A549 (cell line): Measurements from ENCODE around the gene ADARB1. TPM values are rescaled to one million over a fixed set of nuclear protein-coding genes. Genes with fewer than 3 reads are reported as not detected.

ENCODE experiments used
- ATAC-seq, 2 experiments: fragments of 200-7000 bp in 1 of 2; fragments of >200 bp in 1 of 2; cut with Nextera tagmentation in 1 of 2; cut with Tn5 transposase in 1 of 2; 3 replicates each; pipeline versions ENCODE4 v1.8.0 to v1.9.1; 2018 to 2020; ENCODE audit warnings: mild to moderate bottlenecking in 1 of 2, moderate library complexity in 1 of 2
- CTCF ChIA-PET: fragments of 300-600 bp; sonication (Branson Sonifier 250); formaldehyde crosslinking; extraction: SDS; loops from one replicate; lab custom pipeline; 2021; ENCODE audit warnings: antibody characterized with exemption, inconsistent platforms; lab: Yijun Ruan, JAX
- POLR2A ChIA-PET: fragments of 350-600 bp; formaldehyde crosslinking; extraction: SDS; loops from one replicate; lab custom pipeline; 2021; ENCODE audit warnings: antibody characterized with exemption, inconsistent platforms; lab: Yijun Ruan, JAX
- DNase-seq, 2 experiments: peaks; one replicate each; pipeline versions ENCODE4 v3.0.0 to v3.0.0-alpha.2; 2011 to 2016; ENCODE audit warnings: low read depth in 1 of 2, low spot score in 1 of 2
- FAIRE-seq: peaks from 2 replicates; lab custom pipeline; 2011; peaks lifted over from hg19 to GRCh38; lab: Jason Lieb, UNC
- H3K27ac ChIP-seq, 2 experiments: fragments of >200 bp; sonication (Bioruptor Twin); formaldehyde crosslinking; 3 replicates each; pipeline ENCODE4 v1.5.1; 2016 to 2017
- H3K4me1 ChIP-seq: fragments of >200 bp; sonication (Bioruptor Twin); formaldehyde crosslinking; 3 replicates; pipeline ENCODE4 v1.6.1; 2016
- H3K4me2 ChIP-seq: fragments of >200 bp; sonication (Bioruptor Twin); formaldehyde crosslinking; 3 replicates; pipeline ENCODE4 v1.6.1; 2016
- H3K4me3 ChIP-seq: fragments of >200 bp; sonication (Bioruptor Twin); formaldehyde crosslinking; 3 replicates; pipeline ENCODE4 v1.5.1; 2016
- H3K9me3 ChIP-seq: fragments of >200 bp; sonication (Bioruptor Twin); formaldehyde crosslinking; 3 replicates; pipeline ENCODE4 v1.6.1; 2016
- CEBPB ChIP-seq, 2 experiments: fragments of >200 bp in 1 of 2; sonication (Bioruptor Twin) in 1 of 2; formaldehyde crosslinking in 1 of 2; IDR thresholded peaks; 2 replicates each; pipeline ENCODE4 v1.6.1; 2012 to 2016
- GATA3 ChIP-seq: IDR thresholded peaks from 2 replicates; pipeline ENCODE4 v1.6.1; 2012; ENCODE audit warnings: borderline replicate concordance
- HOXB5 ChIP-seq: fragments of 250-450 bp; sonication (Bioruptor Pico); IDR thresholded peaks from 2 replicates; pipeline ENCODE4 v1.5.0; 2020; ENCODE audit warnings: mild to moderate bottlenecking, moderate library complexity
- NPAS2 ChIP-seq: fragments of 250-450 bp; sonication (Bioruptor Pico); IDR thresholded peaks from 2 replicates; pipeline ENCODE4 v1.8.0; 2022; ENCODE audit warnings: mild to moderate bottlenecking, moderate library complexity, borderline replicate concordance
- NR3C1 ChIP-seq: fragments of >200 bp; sonication (Bioruptor Twin); formaldehyde crosslinking; IDR thresholded peaks from 3 replicates; pipeline ENCODE4 v1.6.1; 2017
- PHF8 ChIP-seq: fragments of 200-600 bp; sonication (generic); IDR thresholded peaks from 2 replicates; pipeline ENCODE4 v1.6.1; 2016; ENCODE audit warnings: low read depth, mild to moderate bottlenecking, antibody characterized with exemption, moderate library complexity, borderline replicate concordance
- POLR2AphosphoS2 ChIP-seq: conservative IDR thresholded peaks from 2 replicates; pipeline ENCODE4 v1.6.1; 2012; ENCODE audit warnings: low read length, improper control_type of control experiment, inconsistent platforms
- RCOR1 ChIP-seq: fragments of 150-350 bp; IDR thresholded peaks from 2 replicates; pipeline ENCODE4 v1.6.1; 2014; ENCODE audit warnings: antibody characterized with exemption, low read length, low read depth
- RFX5 ChIP-seq: fragments of 450-650 bp; IDR thresholded peaks from 2 replicates; pipeline ENCODE4 v1.7.1; 2014; ENCODE audit warnings: antibody characterized with exemption, mild to moderate bottlenecking, moderate library complexity
- TFCP2L1 ChIP-seq: fragments of 250-450 bp; sonication (Bioruptor Pico); IDR thresholded peaks from 2 replicates; pipeline ENCODE4 v1.5.0; 2021; ENCODE audit warnings: mild to moderate bottlenecking
- WGBS: methylation state at CpG from one replicate; pipeline ENCODE4 v1.1.6; 2017; ENCODE audit errors: missing lambda C conversion rate; 5-methylcytosine and 5-hydroxymethylcytosine counted together
- polyA plus RNA-seq, 4 experiments: library from polyadenylated mRNA; depleted of rRNA in 3 of 4; stranded (reverse); fragments of >200 nt; fragmentation: RNase III in 1 of 4; extraction: RNeasy Plus Mini Kit Qiagen cat#74134 plus additional on column Dnase treatment in 1 of 4; gene quantifications; 2 replicates in 3 of 4; 3 replicates in 1 of 4; pipeline ENCODE4 v1.2.3, GENCODE V29; 2011 to 2017
- TF ChIP-seq, protein P1 (sequence below): fragments of 200-600 bp; sonication (generic); IDR thresholded peaks from 2 replicates; pipeline ENCODE4 v1.6.1; 2016; ENCODE audit warnings: antibody characterized with exemption, mild to moderate bottlenecking, moderate library complexity
- TF ChIP-seq, protein P2 (sequence below): IDR thresholded peaks from 2 replicates; pipeline ENCODE4 v1.6.1; 2012
- TF ChIP-seq, protein P3 (sequence below): IDR thresholded peaks from 2 replicates; pipeline ENCODE4 v1.6.1; 2012
- TF ChIP-seq, protein P4 (sequence below): fragments of 450-650 bp; IDR thresholded peaks from 2 replicates; pipeline ENCODE4 v1.6.1; 2014; ENCODE audit warnings: antibody characterized with exemption

Gene ADARB1
- polyA plus RNA-seq, 2 of the 4 experiments (the other 2 are of a cell fraction) = 3.2 to 5.7 TPM

DNA sequence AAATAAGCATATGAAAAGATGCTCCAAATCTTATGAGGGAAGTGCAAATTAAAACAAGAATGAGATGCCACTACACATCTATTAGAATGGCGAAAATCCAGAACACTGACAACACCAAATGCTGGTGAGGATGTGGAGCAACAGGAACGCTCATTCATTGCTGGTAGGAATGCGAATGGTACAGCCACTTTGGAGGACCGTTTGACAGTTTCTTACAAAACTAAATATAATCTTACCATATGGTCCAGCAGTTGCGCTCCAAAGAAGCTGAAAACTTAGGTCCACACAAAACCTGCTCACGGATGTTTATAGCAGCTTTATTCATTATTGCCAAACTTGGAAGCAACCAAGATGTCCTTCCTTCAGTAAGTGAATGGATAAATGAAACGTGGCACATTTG is 163.0 kb downstream of the ADARB1 start (continued):
- TF ChIP-seq, protein P1, sequence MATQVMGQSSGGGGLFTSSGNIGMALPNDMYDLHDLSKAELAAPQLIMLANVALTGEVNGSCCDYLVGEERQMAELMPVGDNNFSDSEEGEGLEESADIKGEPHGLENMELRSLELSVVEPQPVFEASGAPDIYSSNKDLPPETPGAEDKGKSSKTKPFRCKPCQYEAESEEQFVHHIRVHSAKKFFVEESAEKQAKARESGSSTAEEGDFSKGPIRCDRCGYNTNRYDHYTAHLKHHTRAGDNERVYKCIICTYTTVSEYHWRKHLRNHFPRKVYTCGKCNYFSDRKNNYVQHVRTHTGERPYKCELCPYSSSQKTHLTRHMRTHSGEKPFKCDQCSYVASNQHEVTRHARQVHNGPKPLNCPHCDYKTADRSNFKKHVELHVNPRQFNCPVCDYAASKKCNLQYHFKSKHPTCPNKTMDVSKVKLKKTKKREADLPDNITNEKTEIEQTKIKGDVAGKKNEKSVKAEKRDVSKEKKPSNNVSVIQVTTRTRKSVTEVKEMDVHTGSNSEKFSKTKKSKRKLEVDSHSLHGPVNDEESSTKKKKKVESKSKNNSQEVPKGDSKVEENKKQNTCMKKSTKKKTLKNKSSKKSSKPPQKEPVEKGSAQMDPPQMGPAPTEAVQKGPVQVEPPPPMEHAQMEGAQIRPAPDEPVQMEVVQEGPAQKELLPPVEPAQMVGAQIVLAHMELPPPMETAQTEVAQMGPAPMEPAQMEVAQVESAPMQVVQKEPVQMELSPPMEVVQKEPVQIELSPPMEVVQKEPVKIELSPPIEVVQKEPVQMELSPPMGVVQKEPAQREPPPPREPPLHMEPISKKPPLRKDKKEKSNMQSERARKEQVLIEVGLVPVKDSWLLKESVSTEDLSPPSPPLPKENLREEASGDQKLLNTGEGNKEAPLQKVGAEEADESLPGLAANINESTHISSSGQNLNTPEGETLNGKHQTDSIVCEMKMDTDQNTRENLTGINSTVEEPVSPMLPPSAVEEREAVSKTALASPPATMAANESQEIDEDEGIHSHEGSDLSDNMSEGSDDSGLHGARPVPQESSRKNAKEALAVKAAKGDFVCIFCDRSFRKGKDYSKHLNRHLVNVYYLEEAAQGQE = no peak
- no peak for TF ChIP-seq HOXB5 (CRISPR knock-in tag)

DNA sequence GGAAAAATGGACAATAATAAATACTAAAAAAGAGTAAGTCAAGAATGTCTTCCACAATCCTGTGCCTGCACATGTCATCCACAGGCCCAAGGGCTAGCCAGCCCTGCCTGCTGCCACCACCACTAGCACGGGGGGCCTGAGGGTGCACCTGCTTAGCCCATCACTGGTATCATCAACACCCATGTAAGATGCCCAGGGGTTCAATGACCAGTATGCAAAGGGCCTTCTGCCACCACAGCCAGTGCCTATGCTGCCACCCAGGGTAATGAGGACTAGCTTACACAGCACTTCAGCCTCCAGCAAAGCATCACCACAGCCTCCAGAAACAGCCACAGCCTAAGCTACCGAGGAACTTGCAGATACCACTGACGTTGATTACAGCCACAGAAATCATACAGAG is 167.0 kb downstream of the ADARB1 start:
- DNase-seq (no peak), ATAC-seq (no peak), FAIRE-seq (no peak)
- TF ChIP-seq RCOR1 (no peak), NPAS2 (no peak), CEBPB (IDR thresholded peaks at IDR 0.05) (no peak), PHF8 (no peak)
- TF ChIP-seq, protein P2, sequence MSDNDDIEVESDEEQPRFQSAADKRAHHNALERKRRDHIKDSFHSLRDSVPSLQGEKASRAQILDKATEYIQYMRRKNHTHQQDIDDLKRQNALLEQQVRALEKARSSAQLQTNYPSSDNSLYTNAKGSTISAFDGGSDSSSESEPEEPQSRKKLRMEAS = no peak
- TF ChIP-seq, protein P3, sequence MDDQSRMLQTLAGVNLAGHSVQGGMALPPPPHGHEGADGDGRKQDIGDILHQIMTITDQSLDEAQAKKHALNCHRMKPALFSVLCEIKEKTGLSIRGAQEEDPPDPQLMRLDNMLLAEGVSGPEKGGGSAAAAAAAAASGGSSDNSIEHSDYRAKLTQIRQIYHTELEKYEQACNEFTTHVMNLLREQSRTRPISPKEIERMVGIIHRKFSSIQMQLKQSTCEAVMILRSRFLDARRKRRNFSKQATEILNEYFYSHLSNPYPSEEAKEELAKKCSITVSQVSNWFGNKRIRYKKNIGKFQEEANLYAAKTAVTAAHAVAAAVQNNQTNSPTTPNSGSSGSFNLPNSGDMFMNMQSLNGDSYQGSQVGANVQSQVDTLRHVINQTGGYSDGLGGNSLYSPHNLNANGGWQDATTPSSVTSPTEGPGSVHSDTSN = no peak
- POLR2A ChIA-PET = no interaction called here
- peaks cover 27% of the 10 kb centered on the region for H3K9me3 ChIP-seq
- H3K27ac ChIP-seq = no peak overlapping the region
- CTCF ChIA-PET = interaction anchor here (0.6 to 0.8 kb wide), 2 partner anchors 100 to 296 kb away, joined by 3 read pairs; no protein-coding TSS in a partner anchor
- H3K4me3 ChIP-seq = no peak overlapping the region
- WGBS = 4% methylated on average over 3 of the region's 3 CpGs
- no peak overlapping the region for H3K4me2 ChIP-seq
- no peaks in the 10 kb centered on the region for H3K4me1 ChIP-seq

DNA sequence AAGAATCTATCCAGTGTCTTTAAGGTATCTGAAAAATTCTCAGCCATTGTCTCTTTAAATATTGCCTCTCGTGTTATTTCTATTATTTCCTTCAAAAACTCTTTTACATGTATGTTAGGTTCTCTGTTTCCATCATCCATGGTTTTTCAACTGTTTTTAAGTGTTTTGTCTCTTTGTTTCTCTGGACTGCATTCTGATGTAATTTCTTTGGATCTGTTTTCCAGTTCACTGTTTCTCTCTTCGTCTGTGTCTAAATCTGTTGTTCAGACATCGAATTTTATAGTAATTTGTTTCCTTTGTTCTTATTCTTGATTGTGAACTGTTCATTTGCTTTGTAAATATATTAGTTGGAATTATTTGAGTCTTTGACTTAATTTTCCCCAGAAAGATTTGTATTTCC is 169.2 kb downstream of the ADARB1 start:
- FAIRE-seq (no peak), ATAC-seq (no peak), DNase-seq (no peak)
- ChIA-PET CTCF (no interaction called here), POLR2A (no interaction called here)
- Histone ChIP-seq H3K27ac (no peak overlapping the region), H3K4me2 (no peak overlapping the region), H3K4me3 (no peak overlapping the region), H3K4me1 (no peaks in the 10 kb centered on the region), H3K9me3 (peaks cover 21% of the 10 kb centered on the region)
- under 1% methylated on average over 3 of the region's 3 CpGs for WGBS
- TF ChIP-seq POLR2AphosphoS2 (no peak), HOXB5 (CRISPR knock-in tag) (no peak)
- TF ChIP-seq, protein P4, sequence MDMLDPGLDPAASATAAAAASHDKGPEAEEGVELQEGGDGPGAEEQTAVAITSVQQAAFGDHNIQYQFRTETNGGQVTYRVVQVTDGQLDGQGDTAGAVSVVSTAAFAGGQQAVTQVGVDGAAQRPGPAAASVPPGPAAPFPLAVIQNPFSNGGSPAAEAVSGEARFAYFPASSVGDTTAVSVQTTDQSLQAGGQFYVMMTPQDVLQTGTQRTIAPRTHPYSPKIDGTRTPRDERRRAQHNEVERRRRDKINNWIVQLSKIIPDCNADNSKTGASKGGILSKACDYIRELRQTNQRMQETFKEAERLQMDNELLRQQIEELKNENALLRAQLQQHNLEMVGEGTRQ = no peak

DNA sequence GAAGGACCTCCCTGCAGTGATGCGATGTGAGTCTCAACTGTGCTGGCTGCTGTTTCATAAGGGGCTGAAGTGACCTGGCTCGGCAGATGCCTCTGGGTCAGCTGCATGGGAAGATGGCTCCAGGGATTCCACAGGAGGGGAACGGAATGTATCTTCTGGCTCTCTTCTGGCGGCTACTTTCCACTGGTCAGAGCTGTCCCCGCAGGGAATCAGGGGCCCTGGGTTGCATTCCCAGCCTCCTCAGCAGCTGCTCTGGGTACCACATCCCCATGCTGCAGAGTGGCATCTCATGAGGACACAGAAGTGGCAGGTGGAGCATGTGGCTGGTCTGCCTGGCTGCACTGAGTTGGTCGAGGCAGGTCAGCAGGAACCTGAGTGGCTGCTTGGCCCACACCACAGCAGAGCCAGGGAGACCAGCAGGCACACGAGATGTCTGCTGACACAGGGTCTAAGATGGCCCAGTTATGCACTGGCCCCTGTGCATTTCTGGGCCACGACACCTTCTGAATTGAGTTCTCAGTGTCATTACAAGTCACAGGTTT is 170.5 kb downstream of the ADARB1 start:
- CTCF ChIA-PET = no interaction called here
- 32% methylated on average over 7 of the region's 8 CpGs for WGBS
- FAIRE-seq (no peak), DNase-seq (no peak), ATAC-seq (no peak)
- TF ChIP-seq CEBPB (IDR thresholded peaks at IDR 0.05) (no peak), GATA3 (no peak), TFCP2L1 (no peak), RFX5 (no peak), NR3C1 (no peak)
- TF ChIP-seq, protein P1 = no peak
- Histone ChIP-seq H3K4me1 (no peaks in the 10 kb centered on the region), H3K4me2 (no peak overlapping the region), H3K27ac (no peak overlapping the region), H3K9me3 (peaks cover 21% of the 10 kb centered on the region), H3K4me3 (no peak overlapping the region)
- POLR2A ChIA-PET = no interaction called here
